ENCODE measurements around the gene NEUROD4. TPM values are rescaled to one million over a fixed set of nuclear protein-coding genes. Genes with fewer than 3 reads are reported as not detected.

Gene NEUROD4
- total RNA-seq, 1 experiment from 2014 or later, result not detected

DNA sequence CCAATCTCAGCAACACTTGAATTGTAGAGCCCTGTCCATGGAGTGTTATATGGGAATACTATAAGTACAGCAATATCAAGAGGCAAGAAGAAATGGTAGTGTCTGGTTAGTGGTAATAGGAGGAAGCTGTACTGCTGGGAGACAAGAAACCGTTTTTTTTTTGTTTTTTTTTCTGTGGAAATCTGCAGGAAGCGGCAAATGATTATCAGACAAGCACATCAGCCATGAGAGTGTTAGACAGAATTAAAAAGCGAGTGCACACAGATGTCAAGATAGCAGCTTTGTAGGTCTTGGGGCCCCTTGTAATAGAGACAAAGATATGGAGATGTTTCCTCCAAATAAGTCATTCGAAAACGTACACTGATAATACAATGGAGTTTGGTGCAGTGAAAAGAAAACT lies 41.9 kb upstream of the NEUROD4 start:
- H3K4me1 Mint-ChIP-seq, result peaks cover 18% of the 10 kb centered on the region
- TF ChIP-seq GRHL2 (CRISPR knock-in tag; IDR thresholded peaks at IDR 0.05; ENCODE audit: insufficient replicate concordance, severe bottlenecking) (no peak), ZNF396 (CRISPR knock-in tag; IDR thresholded peaks at IDR 0.05; ENCODE audit: borderline replicate concordance) (no peak), OVOL2 (CRISPR knock-in tag; IDR thresholded peaks at IDR 0.05; ENCODE audit: borderline replicate concordance) (no peak), E2F4 (CRISPR knock-in tag; IDR thresholded peaks at IDR 0.05; ENCODE audit: borderline replicate concordance, low read depth) (no peak), EMX1 (CRISPR knock-in tag; IDR thresholded peaks at IDR 0.05) (no peak), NFYB (CRISPR knock-in tag; conservative IDR thresholded peaks at IDR 0.05; ENCODE audit: low read depth) (no peak), ZNF317 (CRISPR knock-in tag; IDR thresholded peaks at IDR 0.05; ENCODE audit: borderline replicate concordance, low read depth) (no peak), FOXP1 (CRISPR knock-in tag; IDR thresholded peaks at IDR 0.05; ENCODE audit: borderline replicate concordance) (no peak), SP1 (CRISPR knock-in tag; conservative IDR thresholded peaks at IDR 0.05) (no peak), CREB1 (CRISPR knock-in tag; IDR thresholded peaks at IDR 0.05) (no peak), FOXJ3 (CRISPR knock-in tag; IDR thresholded peaks at IDR 0.05; ENCODE audit: borderline replicate concordance) (no peak), ATF1 (CRISPR knock-in tag; IDR thresholded peaks at IDR 0.05) (no peak), PRRX2 (CRISPR knock-in tag; IDR thresholded peaks at IDR 0.05) (no peak), ARID4B (CRISPR knock-in tag; IDR thresholded peaks at IDR 0.05; ENCODE audit: borderline replicate concordance) (no peak), SOX15 (CRISPR knock-in tag; IDR thresholded peaks at IDR 0.05) (no peak), NFATC4 (CRISPR knock-in tag; IDR thresholded peaks at IDR 0.05) (no peak)
- TF ChIP-seq, protein P1, sequence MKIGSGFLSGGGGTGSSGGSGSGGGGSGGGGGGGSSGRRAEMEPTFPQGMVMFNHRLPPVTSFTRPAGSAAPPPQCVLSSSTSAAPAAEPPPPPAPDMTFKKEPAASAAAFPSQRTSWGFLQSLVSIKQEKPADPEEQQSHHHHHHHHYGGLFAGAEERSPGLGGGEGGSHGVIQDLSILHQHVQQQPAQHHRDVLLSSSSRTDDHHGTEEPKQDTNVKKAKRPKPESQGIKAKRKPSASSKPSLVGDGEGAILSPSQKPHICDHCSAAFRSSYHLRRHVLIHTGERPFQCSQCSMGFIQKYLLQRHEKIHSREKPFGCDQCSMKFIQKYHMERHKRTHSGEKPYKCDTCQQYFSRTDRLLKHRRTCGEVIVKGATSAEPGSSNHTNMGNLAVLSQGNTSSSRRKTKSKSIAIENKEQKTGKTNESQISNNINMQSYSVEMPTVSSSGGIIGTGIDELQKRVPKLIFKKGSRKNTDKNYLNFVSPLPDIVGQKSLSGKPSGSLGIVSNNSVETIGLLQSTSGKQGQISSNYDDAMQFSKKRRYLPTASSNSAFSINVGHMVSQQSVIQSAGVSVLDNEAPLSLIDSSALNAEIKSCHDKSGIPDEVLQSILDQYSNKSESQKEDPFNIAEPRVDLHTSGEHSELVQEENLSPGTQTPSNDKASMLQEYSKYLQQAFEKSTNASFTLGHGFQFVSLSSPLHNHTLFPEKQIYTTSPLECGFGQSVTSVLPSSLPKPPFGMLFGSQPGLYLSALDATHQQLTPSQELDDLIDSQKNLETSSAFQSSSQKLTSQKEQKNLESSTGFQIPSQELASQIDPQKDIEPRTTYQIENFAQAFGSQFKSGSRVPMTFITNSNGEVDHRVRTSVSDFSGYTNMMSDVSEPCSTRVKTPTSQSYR (CRISPR knock-in tag; IDR thresholded peaks at IDR 0.05), result no peak
- ChIA-PET CTCF (interaction anchor here (0.9 to 5.0 kb wide), 3 partner anchors 95 to 319 kb away, joined by 3 to 44 read pairs (median 11); no protein-coding TSS in a partner anchor), POLR2A (no interaction called here)
- H3K4me3 Mint-ChIP-seq, result no peak overlapping the region
- H3K27me3 Mint-ChIP-seq (ENCODE audit: low read depth), result no peaks in the 10 kb centered on the region
- no peak overlapping the region for H3K27ac Mint-ChIP-seq
- H3K9me3 Mint-ChIP-seq, result no peaks in the 10 kb centered on the region
- no peak for DNase-seq (ENCODE audit: low spot score)
- H3K36me3 Mint-ChIP-seq, result no peaks in the 10 kb centered on the region
- ATAC-seq, result no peak

DNA sequence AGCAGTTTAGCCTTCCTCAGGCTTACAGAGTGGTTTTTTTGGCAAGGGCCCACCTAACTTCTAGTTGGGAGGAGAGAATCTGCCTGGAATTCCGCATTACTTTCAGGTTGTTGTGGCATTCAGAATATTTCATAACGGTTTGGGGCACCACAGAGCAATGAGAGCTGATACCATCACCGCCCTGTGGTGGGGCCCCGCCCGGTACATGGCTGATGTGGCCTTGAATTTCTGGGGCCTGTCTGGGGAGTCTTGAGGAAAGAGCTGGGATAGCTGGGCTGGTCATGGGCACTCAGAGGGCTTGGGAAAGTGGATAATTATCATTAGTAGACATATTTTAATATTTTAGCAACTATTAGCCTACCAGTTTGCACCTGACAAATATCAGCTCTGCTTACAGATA lies 39.4 kb upstream of the NEUROD4 start:
- no peak for DNase-seq (ENCODE audit: low spot score)
- Mint-ChIP-seq H3K4me1 (peaks cover 15% of the 10 kb centered on the region), H3K9me3 (no peaks in the 10 kb centered on the region), H3K27me3 (ENCODE audit: low read depth) (no peaks in the 10 kb centered on the region), H3K36me3 (no peaks in the 10 kb centered on the region), H3K27ac (no peak overlapping the region), H3K4me3 (no peak overlapping the region)
- no peak for ATAC-seq
- POLR2A ChIA-PET, result no interaction called here
- CTCF ChIA-PET, result interaction anchor here (1.0 to 1.4 kb wide), 2 partner anchors 12 to 92 kb away, joined by 4 read pairs; no protein-coding TSS in a partner anchor
- no peak for TF ChIP-seq ZNF396 (CRISPR knock-in tag; IDR thresholded peaks at IDR 0.05; ENCODE audit: borderline replicate concordance)
- TF ChIP-seq PRRX2 (CRISPR knock-in tag; IDR thresholded peaks at IDR 0.05), result no peak
- TF ChIP-seq, protein P2, sequence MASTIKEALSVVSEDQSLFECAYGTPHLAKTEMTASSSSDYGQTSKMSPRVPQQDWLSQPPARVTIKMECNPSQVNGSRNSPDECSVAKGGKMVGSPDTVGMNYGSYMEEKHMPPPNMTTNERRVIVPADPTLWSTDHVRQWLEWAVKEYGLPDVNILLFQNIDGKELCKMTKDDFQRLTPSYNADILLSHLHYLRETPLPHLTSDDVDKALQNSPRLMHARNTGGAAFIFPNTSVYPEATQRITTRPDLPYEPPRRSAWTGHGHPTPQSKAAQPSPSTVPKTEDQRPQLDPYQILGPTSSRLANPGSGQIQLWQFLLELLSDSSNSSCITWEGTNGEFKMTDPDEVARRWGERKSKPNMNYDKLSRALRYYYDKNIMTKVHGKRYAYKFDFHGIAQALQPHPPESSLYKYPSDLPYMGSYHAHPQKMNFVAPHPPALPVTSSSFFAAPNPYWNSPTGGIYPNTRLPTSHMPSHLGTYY (CRISPR knock-in tag; IDR thresholded peaks at IDR 0.05), result no peak
- TF ChIP-seq, protein P3, sequence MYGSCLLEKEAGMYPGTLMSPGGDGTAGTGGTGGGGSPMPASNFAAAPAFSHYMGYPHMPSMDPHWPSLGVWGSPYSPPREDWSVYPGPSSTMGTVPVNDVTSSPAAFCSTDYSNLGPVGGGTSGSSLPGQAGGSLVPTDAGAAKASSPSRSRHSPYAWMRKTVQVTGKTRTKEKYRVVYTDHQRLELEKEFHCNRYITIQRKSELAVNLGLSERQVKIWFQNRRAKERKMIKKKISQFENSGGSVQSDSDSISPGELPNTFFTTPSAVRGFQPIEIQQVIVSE (CRISPR knock-in tag; IDR thresholded peaks at IDR 0.05; ENCODE audit: borderline replicate concordance), result no peak
- no peak for TF ChIP-seq CTCF (IDR thresholded peaks at IDR 0.05)
- no peak for TF ChIP-seq ETV6 (CRISPR knock-in tag; IDR thresholded peaks at IDR 0.05)
- TF ChIP-seq, protein P4, sequence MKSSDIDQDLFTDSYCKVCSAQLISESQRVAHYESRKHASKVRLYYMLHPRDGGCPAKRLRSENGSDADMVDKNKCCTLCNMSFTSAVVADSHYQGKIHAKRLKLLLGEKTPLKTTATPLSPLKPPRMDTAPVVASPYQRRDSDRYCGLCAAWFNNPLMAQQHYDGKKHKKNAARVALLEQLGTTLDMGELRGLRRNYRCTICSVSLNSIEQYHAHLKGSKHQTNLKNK (CRISPR knock-in tag; IDR thresholded peaks at IDR 0.05), result no peak
- TF ChIP-seq NR1H2 (CRISPR knock-in tag; IDR thresholded peaks at IDR 0.05), result no peak
